Small intestine (tissue), 7 donors: ENCODE data around the gene DHRS1. TPM values are rescaled to one million over a fixed set of nuclear protein-coding genes. Genes with fewer than 3 reads are reported as not detected.

Source experiments
- DNase-seq, 2 donors: peaks; one replicate each; pipeline versions ENCODE4 v3.0.0 to v3.0.0-alpha.2; 2013
- FAIRE-seq: peaks from 2 replicates; lab custom pipeline; 2012; peaks lifted over from hg19 to GRCh38; lab: Jason Lieb, UNC
- H3K27ac ChIP-seq, 3 donors: one replicate each; pipeline ENCODE4 v1.5.1; 2013; ENCODE audit warnings: low read length in 2 of 3, mild to moderate bottlenecking in 2 of 3, control low read depth in 1 of 3, inconsistent platforms in 1 of 3, low read depth in 1 of 3, moderate library complexity in 1 of 3
- H3K27me3 ChIP-seq, 3 donors: one replicate each; pipeline ENCODE4 v1.6.1; 2013; ENCODE audit warnings: low read length in 3 of 3, inconsistent platforms in 1 of 3; ENCODE audit not compliant: control insufficient read depth in 3 of 3, insufficient read depth in 3 of 3
- H3K36me3 ChIP-seq, 3 donors: one replicate each; pipeline ENCODE4 v1.6.1; 2013; ENCODE audit warnings: low read length in 3 of 3, inconsistent platforms in 1 of 3, low read depth in 1 of 3, mild to moderate bottlenecking in 1 of 3, moderate library complexity in 1 of 3; ENCODE audit not compliant: control insufficient read depth in 3 of 3, insufficient read depth in 2 of 3
- H3K4me1 ChIP-seq, 3 donors: one replicate each; pipeline ENCODE4 v1.6.1; 2013; ENCODE audit warnings: low read length in 2 of 3, inconsistent platforms in 1 of 3, low read depth in 1 of 3, mild to moderate bottlenecking in 1 of 3, moderate library complexity in 1 of 3; ENCODE audit not compliant: control insufficient read depth in 3 of 3, insufficient read depth in 2 of 3
- H3K4me3 ChIP-seq, 3 donors: one replicate each; pipeline ENCODE4 v1.5.1; 2013; ENCODE audit warnings: low read length in 3 of 3, control low read depth in 1 of 3, inconsistent platforms in 1 of 3, low read depth in 1 of 3, mild to moderate bottlenecking in 1 of 3, moderate library complexity in 1 of 3
- H3K9me3 ChIP-seq, 2 donors: one replicate each; pipeline ENCODE4 v1.6.1; 2013; ENCODE audit warnings: low read depth in 1 of 2, low read length in 1 of 2; ENCODE audit not compliant: control insufficient read depth in 2 of 2, insufficient read depth in 1 of 2
- WGBS, 3 donors: extraction: QIAGEN DNeasy Blood & Tissue Kit; methylation state at CpG; one replicate each; pipeline ENCODE4 v1.1.7; 2013; 5-methylcytosine and 5-hydroxymethylcytosine counted together
- polyA plus RNA-seq, 4 donors: library from polyadenylated mRNA; stranded (reverse) in 3 of 4; unstranded in 1 of 4; fragments of 200-250 nt in 3 of 4; fragments of 120-200 nt in 1 of 4; gene quantifications; one replicate each; pipeline versions ENCODE4 v1.2.1 to v1.2.3, GENCODE V29; 2013
- donor health status: healthy with polysubstance abuse.
- donor health status: control.
- donor health status: control.
- donor health status: Bipolar disorder and iron deficiency.
- donor health status: healthy.

The DHRS1 gene
- polyA plus RNA-seq, 4 donors: 45.2 to 95.7 (median 66.5) TPM

DNA sequence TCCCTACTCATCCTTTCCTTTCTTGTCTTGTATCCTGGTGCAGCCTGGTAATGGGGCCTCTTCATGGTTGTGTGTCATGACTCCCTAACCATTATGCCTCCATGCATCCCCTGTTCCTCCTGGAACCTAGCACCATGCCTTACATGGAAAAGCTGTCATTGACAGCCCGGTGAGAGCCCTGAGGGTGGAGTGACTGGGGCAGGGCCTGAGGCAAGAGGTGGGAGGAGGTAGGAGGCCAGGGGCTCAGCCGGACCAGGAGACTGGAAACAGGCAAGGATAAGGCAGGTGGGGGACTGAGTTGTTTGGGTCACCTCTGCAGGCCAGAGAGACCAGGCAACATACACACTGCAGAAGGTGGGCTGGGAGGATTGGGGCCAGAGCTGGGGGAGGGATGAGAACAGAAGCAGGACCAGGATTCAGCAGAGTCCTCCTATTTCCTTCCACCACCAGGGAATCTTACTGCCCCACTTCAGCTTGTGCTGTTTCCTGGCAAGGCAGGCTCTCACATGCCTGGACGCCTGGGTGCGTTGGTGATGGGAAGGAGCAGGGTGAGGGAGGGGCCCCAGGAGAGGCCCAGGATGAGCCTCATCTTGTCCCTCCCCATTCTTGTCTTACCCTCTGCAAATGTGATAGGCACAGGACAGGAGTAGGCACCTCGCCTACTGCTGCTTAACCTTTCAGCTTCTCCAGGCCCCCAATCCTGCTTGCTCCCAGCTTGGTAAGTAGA, 10.1 kb upstream of the DHRS1 start, which contains the start of gene LTB4R2:
Gene LTB4R2 (plus strand): TSS at position 603 of the 727 bp plus-strand sequence. CDS start 525 bp downstream, outside the sequence.
- no peak for FAIRE-seq
- Histone ChIP-seq H3K4me3 (peak within 1 kb of the TSS; percentile 12 to 54 (median 18)), H3K9me3 (no peaks in the 10 kb centered on the region), H3K27me3 (peaks cover 0 to 2% (median 0%) of the 10 kb centered on the region in 3 donors), H3K27ac (peak within 1 kb of the TSS; percentile 67 to 83 (median 74)), H3K4me1 (peaks cover 9 to 61% (median 15%) of the 10 kb centered on the region in 3 donors), H3K36me3 (peaks cover 16 to 54% (median 18%) of the 10 kb centered on the region in 3 donors)
- 46 to 66% (median 47%) methylated on average over 5 of the region's 5 CpGs for WGBS, 3 donors
- no peak for DNase-seq

DNA sequence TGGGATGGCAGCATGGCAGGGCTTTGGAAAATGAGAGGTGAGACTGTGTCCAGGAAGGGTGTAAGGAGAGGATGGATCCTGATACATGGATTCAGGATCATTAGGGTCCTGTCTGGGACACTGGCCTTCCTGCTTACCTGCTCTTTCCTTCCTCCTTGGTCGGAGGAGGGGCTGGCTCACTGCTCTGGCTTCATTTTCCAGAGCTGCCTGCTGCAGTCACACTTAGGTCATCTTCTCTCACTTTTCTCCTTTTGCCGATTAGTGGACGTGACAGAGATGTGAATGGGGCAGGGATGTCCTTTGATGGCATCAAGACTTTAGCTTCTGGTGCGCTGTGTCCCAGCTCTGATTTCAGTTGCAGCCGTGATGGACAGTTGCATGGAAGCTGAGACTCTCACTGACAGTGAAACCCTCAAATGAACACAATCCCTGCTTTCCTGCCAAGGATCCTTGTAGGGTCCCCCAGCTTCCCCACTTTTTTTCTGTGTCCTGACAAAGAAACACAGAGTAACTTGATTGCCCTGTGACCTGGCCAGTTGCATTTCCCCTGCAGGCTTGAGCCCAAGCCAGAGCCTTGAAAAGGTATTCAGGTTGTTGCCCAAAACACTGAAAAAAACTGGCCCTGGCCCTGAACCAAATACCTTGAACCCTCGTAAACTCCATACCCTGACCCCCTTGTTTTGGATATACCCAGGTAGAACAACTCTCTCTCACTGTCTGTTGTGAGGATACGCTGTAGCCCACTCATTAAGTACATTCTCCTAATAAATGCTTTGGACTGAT, 9.0 kb upstream of the DHRS1 start:
- Histone ChIP-seq H3K4me1 (peaks cover 4 to 73% (median 15%) of the 10 kb centered on the region in 3 donors), H3K27me3 (no peaks in the 10 kb centered on the region), H3K9me3 (no peaks in the 10 kb centered on the region), H3K4me3 (no peak overlapping the region), H3K27ac (peak overlapping the region; percentile 76 to 99 (median 98)), H3K36me3 (peaks cover 20 to 66% (median 20%) of the 10 kb centered on the region in 3 donors)
- 60 to 82% (median 70%) methylated on average over 7 of the region's 7 CpGs for WGBS, 3 donors
- DNase-seq: no peak
- FAIRE-seq: no peak

DNA sequence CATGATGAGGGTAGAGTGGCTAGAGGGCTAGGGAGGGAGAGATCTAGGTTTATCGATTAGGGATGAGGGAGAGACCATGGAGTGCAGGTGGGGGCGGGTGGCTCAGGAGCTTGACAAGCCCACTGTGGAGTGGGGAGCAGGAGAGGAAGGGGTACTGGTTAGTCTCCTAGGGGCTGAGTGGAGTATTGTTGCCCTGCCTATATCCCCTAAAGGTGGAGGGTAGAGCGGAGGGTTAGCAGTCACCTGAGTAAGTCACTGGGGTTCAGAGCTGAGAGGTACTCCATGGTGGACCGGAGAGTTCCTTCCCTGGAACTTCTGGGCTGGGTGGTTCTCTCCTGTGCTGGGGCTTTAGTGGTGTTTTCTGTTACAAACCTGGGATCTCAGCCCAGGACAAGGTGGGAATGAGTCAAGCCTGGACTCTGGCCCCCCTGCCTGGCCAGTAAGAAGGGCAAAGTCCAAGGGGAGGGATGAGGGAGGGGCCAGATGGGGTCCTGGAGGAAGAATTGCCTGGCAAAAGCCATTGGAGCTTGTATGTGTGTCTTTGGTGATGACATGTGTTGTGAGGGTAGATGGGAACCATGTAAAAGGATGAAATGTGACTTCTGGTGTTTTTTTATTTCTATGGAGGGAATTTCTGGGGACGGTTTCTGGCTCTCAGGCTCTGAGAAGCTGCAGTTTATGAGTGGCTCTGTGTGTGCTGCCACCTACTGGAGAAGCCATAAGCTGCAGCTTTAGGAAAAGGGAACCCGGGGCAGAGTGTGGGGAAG, 8.2 kb upstream of the DHRS1 start, which contains the start of gene CIDEB:
Gene CIDEB (minus strand): TSS at position 403 of the 767 bp plus-strand sequence. CDS start 119 bp downstream, at position 284.
- WGBS, 3 donors: 9 to 44% (median 23%) methylated on average over 6 of the region's 6 CpGs
- no peak for FAIRE-seq
- Histone ChIP-seq H3K36me3 (peaks cover 20 to 68% (median 20%) of the 10 kb centered on the region in 3 donors), H3K9me3 (no peaks in the 10 kb centered on the region), H3K27ac (peak within 1 kb of the TSS; percentile 76 to 99 (median 98)), H3K27me3 (no peaks in the 10 kb centered on the region), H3K4me3 (peak within 1 kb of the TSS in 2 of 3 donors; percentile 55 to 64), H3K4me1 (peaks cover 4 to 80% (median 17%) of the 10 kb centered on the region in 3 donors)
- DNase-seq: peak; percentile 95 to 96

DNA sequence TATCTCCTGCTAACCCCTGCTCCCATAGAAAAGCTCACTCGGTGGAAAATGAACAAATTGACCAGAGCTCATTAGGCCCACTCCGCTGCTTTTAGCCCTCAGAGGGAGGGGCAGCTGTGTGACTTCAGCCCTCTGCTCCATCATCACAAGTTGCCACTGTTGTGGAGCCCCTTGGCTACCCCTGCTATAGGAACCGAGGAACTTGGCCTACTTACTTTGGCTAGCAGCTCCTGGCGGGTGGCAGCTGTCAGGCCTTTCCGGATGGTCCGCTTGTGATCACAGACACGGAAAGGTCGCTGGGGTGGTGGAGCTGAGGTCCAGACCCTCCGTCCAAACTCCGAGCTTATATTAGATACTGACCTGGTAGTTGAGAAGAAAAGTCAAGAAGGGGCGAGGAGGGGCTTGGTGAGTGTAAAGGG, 7.6 kb upstream of the DHRS1 start:
- peak overlapping the region; percentile 76 to 99 (median 98) for H3K27ac ChIP-seq
- DNase-seq (peak in 1 of 2 donors; percentile 38), FAIRE-seq (no peak)
- H3K27me3 ChIP-seq: no peaks in the 10 kb centered on the region
- H3K36me3 ChIP-seq: peaks cover 20 to 72% (median 25%) of the 10 kb centered on the region in 3 donors
- no peaks in the 10 kb centered on the region for H3K9me3 ChIP-seq
- WGBS, 3 donors: 32 to 70% (median 40%) methylated on average over 11 of the region's 11 CpGs
- peaks cover 4 to 86% (median 19%) of the 10 kb centered on the region in 3 donors for H3K4me1 ChIP-seq
- H3K4me3 ChIP-seq: peak overlapping the region in 2 of 3 donors; percentile 55 to 64

DNA sequence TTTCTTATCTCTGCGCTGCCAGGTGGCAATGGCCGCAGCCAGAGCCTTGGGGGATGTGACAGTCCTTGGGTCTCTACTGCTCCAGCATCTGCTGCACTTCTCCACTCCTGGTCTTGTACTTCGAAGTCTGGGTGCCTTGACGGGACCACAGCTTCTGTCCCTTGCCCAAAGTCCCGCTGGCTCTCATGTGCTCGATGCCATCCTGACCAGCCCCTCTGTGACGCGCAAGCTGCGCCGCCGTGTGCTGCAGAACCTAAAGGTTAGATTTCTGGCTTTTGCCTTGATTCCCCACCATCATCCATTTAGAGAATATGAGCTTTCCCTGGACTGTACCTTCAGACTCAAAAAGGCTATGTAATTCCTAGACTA, 4.4 kb upstream of the DHRS1 start:
- Histone ChIP-seq H3K36me3 (peaks cover 27 to 67% (median 31%) of the 10 kb centered on the region in 3 donors), H3K4me3 (no peak overlapping the region), H3K4me1 (peaks cover 0 to 85% (median 6%) of the 10 kb centered on the region in 3 donors), H3K27ac (peak overlapping the region in 2 of 3 donors; percentile 73 to 84), H3K27me3 (no peaks in the 10 kb centered on the region), H3K9me3 (no peaks in the 10 kb centered on the region)
- 66 to 91% (median 76%) methylated on average over 11 of the region's 11 CpGs for WGBS, 3 donors
- FAIRE-seq (no peak), DNase-seq (no peak)

DNA sequence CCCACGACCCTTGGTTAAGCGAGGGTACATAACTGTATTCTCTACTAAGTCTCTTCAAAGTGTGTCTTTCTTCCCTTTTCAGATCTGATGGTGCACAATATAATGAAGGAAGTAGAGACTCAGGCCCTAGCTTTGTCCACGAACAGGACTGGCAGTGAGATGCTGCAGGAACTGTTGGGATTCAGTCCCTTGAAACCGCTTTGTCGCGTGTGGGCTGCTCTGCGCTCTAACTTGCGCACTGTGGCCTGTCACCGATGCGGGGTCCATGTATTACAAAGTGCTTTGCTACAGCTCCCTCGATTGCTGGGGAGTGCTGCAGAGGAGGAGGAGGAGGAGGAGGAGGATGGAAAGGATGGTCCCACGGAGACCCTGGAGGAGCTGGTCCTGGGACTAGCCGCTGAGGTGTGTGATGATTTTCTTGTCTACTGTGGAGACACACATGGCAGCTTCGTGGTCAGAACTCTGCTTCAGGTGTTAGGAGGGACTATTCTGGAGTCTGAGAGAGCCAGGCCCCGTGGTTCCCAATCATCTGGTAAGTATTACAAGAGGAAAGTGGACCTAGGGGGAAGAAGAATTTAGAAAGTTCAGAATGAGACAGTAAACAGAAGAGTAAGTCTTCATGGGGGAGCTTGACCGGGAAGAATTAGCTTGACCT, 873 bp upstream of the DHRS1 start:
- Histone ChIP-seq H3K27me3 (no peaks in the 10 kb centered on the region), H3K4me1 (peaks cover 0 to 72% (median 4%) of the 10 kb centered on the region in 3 donors), H3K27ac (peak overlapping the region; percentile 79 to 98 (median 88)), H3K4me3 (peak overlapping the region; percentile 80 to 97 (median 88)), H3K36me3 (peaks cover 18 to 62% (median 26%) of the 10 kb centered on the region in 3 donors), H3K9me3 (no peaks in the 10 kb centered on the region)
- WGBS, 3 donors: 14 to 27% (median 18%) methylated on average over 16 of the region's 16 CpGs
- no peak for DNase-seq
- no peak for FAIRE-seq

DNA sequence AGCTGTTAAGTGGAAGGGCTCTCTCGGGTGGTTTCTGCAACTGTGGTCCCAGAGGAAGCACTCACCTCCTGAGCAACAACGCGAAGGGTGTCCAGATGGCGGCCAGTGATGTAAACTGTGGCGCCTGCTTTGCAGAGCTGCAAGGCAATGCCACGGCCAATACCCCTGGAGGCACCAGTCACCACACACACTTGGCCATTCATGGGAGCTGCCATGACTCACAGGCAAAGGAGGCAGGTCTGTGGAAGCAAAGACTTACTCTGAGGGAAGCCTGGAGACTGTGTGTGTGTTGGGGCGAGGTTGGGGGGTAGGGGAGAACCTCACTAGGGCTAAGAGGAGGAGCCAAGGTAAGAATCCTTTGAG, 707 bp downstream of the DHRS1 start:
- WGBS, 3 donors: 30 to 50% (median 35%) methylated on average over 7 of the region's 7 CpGs
- Histone ChIP-seq H3K4me3 (peak overlapping the region; percentile 57 to 97 (median 88)), H3K27ac (peak overlapping the region; percentile 93 to 98 (median 94)), H3K27me3 (no peaks in the 10 kb centered on the region), H3K36me3 (peaks cover 8 to 54% (median 20%) of the 10 kb centered on the region in 3 donors), H3K9me3 (no peaks in the 10 kb centered on the region), H3K4me1 (peaks cover 0 to 59% (median 4%) of the 10 kb centered on the region in 3 donors)
- DNase-seq (peak; percentile 60 to 67), FAIRE-seq (no peak)
